GM19452 (cell line): ENCODE measurements around the gene DCBLD2.
"Not testable (repeated sequence)": the region's sequence is repeated elsewhere in the genome, so short reads cannot be mapped to it uniquely, and the experiment has no call there.

Experiments
- ATAC-seq: cut with Tn5 transposase; IDR thresholded peaks from one replicate; pipeline ENCODE4 v1.9.1; 2021; ENCODE audit not compliant: unreplicated experiment

The DCBLD2 gene

DNA sequence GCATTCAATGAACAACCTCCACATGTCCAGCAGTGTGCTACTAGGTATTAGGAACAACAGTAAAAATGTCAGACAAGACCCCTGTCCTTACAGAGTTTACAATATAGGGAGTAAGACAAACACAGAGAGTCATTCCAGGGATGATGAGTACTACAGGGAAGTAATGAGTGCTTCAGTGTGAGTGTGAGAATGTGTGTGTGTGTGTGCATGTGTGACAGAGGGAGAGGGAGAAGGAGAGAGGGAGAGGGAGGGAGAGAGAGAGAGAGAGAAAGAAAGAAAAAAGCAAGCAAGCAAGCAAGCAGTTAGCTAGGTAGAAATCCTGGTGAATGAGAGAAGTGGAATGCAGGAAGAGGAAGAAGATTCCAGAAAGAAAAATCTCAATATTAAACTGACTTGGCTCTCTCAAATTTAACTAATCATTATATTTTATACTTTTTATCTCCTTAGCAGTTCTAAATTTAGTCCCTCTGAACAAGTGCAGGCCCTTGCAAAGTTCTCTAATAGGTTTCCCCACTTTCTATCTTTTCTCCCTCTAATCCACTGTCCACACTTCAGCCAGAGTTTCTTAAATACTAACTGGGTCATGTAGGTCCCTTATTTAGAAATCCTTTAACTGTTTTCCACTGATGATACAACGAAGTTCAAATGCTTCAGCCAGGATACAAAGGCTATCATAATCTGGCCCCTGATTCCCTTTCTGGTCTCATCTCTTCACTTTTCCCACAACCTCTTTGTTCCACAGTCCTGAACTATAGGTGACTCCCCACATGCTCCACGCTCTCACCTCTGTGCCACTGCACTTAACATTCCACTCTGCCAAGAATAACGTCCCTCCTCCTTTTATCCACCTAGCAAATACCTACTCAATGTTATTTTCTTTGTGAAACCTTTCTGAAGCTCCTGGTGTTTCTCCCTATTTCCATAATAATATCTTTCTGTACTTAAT, 10.3 kb downstream of the DCBLD2 start:
- no peak for ATAC-seq

DNA sequence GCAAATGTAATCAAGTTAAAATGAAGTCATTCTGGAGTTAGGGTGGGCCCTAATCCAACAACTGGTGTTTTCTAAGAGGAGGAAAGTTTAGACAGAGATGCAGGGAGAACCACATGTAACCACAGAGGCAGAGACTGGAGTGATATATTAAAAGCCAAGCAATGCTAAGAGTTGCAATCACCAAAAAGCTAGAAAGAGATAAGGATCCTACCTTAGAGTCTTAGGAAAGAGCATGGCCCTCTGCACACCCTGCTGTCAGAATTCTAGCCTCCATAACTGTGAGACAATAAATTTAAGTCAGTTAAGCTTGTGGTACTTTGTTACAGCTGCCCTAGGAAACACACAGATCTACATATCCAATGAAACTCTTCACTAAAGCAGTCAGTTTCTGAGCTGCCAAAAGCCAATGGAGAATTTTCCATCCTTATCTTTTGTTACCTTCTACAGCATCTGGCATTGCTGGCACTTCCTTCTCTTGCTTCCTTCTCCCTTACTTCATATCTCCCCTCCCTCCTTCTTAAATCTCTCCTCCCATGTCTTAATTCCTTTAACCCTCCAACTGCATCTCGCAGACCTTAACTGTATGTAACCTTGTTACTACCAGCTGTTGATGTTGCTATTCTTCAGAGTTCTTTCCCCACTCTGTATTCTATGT, 11.2 kb downstream of the DCBLD2 start:
- ATAC-seq = no peak

DNA sequence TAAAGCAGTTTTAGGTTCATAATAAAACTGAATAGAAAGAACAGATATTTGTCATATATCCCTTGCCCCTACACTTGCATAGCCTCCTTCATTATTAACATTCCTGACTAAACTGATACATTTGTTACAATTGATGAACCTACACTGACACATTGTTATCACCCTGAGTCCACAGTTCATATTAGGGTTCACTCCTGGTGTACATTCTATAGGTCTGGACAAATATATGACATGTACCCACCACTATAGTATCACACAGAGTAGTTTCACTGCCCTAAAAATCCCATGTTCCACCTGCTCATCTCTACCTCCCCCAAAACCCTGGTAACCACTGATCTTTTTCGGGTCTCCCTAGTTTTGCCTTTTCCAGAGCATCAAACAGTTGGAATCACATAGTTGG, 13.8 kb downstream of the DCBLD2 start:
- no peak for ATAC-seq

DNA sequence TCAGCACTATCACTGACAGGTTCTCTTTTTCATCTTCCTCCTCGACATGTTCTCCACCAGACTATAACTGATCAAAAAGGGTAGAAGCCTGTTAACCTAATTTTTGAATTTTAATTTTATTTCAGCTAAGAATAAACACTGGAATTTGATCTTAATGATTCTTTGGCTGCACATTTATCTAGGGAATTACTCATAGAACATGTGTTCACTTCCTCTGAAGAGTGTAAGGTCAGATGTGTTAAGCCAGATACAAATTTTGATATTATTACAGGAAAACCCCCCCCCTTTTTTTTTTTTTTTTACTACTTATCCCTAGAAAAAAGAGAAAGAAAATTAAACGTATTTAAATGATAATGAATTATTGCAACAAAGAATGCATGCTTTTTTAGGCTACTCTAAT, 15.0 kb downstream of the DCBLD2 start:
- no peak for ATAC-seq

DNA sequence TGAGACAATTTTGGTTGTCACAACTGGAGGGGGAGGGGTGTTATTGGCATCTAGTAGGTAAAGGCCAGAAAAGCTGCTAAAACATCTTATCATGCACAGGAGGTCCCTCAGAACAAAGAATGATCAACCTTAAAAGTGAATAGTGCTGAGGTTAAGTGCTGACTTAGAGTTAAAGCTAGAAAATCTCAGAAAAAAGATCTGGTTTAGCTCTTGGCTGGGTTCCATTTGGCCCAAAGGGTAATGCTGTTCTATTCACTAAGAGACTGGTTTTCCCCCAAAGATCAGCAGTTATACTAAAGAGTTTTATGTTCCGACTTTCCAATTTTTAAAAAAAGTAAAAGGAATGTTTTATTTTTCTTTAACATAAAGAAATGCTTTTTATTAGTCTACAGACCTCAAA, 15.6 kb downstream of the DCBLD2 start:
- ATAC-seq = no peak

DNA sequence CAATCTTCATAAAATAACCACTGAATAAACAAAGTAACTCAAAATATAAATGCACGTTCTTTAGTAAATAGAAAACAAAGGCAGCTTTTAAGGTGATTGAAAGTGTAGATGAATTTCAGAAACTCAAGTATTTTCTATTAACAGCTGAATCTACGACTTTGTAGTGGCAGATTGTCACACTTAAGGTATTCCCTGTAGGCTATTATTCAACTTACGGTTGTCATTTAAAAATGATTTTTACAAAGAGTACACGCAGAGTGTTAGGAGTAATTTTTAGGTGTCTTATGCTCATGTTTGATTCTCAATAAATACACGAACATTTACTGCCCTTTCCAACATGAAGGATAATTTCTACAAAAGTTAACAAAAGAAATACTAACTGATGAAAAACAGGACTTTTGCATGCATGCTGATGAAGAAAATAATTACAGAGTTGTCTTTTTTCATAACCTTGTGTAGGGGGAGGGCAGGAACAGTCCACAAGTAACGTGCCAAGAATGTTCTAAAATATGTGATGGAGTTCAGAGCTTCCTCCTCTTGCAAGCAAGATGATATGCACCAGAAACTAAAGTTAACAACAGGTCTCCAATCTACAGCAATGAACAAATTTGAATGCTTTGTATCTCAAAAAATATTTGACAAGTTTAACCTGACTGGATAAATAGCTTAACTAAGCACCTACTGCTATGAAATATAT, 16.7 kb downstream of the DCBLD2 start:
- ATAC-seq = no peak

DNA sequence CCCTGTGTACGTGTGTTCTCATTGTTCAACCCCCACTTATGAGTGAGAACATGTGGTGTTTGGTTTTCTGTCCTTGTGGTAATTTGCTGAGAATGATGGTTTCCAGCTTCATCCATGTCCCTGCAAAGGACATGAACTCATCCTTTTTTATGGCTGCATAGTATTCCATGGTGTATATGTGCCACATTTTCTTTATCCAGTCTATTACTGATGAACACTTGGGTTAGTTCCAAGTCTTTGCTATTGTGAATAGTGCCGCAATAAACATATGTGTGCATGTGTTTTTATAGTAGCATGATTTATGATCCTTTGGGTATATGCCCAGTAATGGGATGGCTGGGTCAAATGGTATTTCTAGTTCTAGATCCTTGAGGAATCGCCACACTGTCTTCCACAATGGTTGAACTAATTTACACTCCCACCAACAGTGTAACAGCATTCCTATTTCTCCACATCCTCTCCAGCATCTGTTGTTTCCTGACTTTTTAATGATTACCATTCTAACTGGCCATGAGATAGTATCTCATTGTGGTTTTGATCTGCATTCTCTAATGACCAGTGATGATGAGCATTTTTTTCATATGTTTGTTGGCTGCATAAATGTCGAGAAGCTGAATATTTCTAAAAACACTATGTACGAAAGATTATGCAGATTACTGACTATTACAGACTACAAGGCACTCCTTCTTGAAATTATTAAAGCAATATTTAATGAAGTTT, 18.7 kb downstream of the DCBLD2 start:
- not testable (repeated sequence) for ATAC-seq

DNA sequence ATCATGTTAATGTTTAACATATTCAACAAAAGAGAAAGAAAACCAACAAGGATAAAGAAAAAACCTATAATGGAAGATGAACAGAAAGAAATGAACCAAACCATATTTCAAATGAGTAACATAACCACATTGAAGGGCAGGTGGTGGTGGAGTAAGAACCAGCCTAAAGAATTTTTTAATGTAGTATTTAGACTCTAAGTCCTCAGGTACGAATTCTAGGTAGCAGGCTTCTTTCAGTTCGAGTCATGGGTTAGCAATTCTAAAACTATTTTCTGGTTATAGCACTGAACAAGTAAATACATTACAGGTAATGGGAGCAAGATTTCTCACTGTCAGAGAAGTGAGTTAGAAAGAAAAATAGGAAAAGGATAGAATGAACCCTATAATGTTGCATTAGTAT, 24.4 kb downstream of the DCBLD2 start:
- no peak for ATAC-seq

DNA sequence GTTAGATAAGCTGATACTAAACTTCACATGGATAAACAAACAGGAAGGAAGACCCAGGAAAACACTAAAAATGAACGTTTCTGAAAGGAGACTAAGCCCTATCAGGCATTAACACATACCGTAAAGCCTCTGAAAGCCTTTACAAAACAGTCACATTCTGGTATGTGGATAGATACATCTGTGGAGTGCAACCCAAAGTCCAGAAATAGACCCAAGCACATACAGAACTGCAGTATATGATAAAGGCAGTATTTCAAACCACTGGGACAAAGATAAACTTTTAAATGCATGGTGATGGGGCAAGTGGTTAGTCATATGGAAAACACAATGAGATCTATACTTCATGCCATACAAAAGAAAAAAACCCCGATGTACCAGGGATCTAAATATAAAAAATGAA, 26.0 kb downstream of the DCBLD2 start:
- ATAC-seq = no peak

DNA sequence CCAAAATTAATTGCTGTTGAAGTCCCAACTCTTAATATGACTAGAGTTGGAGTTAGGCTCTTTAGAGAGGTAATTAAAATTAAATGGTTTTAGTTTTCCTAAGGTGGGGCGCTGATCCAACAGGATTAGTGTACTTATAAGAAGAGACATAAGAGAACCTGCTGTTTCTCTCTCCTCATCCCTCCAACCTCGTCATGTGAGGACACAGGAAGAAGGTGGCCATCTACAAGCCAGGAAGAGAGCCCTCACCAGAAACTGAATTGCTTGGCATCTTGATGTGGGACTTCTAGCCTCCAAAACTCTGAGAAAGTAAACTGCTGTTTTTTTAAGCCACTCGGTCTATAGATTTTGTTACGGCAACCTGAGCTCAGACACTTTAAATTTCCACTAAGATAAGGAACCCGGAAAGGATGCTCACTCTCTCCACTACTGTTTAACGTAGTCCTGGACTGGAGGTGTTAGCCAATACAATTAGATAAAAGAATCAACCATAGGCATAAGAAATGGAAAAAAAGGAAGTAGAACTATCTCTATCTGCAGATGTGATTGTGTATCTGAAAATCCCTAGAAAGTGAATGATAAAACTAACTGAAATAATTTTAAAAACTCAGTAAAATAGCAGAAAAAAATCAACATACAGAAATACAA, 26.8 kb downstream of the DCBLD2 start:
- no peak for ATAC-seq

DNA sequence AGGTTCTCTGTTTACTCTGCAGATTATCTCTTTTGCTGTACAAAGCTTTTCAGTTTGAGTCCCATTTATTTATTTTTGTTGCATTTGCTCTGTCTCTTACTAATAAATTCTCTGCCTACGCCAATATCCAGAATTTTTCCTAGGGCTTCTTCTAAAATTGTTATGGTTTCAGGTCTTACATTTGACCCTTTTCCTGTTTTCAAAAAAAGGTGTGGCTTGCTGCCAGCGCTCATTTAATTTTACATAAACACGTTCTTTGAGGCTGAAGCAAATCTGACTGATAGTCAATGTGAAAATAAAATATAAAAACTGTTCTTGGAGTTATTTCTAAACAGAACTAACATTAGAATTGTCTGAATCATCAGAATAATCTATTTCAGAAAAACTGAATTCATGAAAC, 32.1 kb downstream of the DCBLD2 start:
- no peak for ATAC-seq

DNA sequence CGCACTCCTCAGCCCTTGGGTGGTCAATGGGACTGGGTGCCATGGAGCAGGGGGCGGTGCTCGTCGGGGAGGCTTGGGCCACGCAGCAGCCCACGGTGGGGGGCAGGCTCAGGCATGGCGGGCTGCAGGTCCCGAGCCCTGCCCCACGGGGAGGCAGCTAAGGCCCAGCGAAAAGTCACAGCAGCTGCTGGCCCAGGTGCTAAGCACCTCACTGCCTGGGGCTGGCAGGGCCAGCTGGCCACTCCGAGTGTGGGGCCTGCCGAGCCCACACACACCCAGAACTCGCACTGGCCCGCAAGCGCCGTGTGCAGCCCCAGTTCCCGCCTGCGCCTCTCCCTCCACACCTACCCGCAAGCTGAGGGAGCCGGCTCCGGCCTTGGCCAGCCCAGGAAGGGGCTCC, 43.5 kb downstream of the DCBLD2 start:
- not testable (repeated sequence) for ATAC-seq

DNA sequence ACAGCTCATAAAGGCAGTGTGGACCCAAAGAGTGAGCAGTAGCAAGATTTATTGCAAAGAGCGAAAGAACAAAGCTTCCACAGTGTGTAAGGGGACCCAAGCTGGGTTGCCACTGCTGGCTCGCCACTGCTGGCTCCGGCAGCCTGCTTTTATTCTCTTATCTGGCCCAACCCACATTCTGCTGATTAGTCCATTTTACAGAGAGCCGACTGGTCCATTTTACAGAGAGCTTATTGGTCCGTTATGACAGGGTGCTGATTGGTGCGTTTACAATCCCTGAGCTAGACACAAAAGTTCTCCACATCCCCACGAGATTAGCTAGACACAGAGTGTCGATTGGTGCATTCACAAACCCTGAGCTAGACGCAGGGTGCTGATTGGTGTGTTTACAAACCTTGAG, 44.2 kb downstream of the DCBLD2 start:
- not testable (repeated sequence) for ATAC-seq

DNA sequence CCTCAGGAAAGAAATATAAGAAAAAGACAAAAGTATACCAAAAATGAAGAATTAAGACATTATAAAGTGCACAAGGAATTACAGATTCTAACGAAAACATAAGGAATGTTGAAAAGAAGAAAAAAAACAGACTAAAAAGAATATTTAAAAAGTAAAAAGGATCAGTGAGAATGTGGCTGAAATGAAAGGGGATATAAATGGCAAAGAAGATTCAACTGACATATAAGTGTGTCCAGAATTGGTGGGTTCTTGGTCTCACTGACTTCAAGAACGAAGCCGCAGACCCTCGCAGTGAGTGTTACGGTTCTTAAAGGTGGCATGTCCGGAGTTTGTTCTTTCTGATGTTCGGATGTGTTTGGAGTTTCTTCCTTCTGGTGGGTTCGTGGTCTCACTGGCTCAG, 44.8 kb downstream of the DCBLD2 start:
- no peak for ATAC-seq

DNA sequence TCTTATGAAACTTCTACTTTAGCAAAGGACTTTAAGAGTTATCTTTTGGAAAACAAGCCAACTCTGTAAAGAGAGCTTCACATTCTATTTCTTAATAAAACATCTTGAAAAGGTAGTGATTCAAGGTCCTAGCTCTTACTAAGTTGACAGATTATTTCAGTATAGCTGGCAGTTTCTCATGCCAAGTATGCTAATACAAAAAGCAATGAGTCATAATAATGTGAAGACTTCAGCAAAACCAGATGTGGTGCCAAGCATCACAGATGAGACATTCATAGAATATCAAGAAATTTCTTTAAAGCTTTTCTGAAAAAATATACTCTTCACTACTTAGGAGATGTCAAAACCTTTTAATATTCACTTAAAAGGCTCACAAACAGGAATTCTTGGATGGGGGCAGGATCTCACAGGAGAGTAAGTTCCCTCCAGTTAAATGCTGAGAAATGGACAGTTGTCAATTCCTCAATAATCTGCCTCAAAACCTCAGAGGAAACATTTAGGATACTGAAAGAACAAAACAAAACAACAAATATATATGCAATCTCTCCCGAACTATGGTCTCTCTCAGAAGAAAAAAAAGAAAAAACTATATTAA, 45.6 kb downstream of the DCBLD2 start:
- no peak for ATAC-seq

DNA sequence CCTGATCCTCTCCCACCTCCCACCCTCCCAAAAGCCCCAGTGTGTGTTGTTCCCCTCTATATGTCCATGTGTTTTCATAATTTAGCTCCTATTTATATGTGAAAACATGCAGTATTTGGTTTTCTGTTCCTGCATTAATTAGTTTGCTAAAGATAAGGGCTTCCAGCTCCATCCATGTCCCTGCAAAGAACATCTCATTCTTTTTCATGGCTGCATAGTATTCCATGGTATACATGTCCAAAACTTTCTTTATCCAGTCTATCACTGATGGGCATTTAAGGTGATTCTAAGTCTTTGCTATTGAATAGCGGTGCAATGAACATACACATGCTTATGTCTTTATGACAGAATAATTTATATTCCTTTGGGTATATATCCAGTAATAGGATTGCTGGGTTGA, 53.4 kb downstream of the DCBLD2 start:
- ATAC-seq = no peak

DNA sequence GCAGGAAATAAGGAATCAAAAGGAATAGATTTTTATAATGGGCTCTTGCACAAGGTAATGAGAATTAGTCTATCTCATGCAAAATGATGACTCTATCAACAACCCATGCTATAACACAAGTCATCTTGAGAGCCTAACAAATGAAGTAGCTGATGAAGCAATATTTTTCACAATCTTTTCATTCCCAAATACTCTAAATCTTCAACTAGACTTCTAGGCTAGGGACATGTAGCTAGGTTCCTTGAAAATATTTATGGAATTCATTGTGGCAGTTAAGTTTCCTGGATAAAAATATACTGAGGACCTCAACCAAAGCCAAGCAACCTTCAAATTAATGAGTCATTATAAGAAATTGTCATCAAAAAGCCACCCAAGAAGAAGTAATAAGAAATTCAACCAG, 55.4 kb downstream of the DCBLD2 start:
- ATAC-seq = no peak

DNA sequence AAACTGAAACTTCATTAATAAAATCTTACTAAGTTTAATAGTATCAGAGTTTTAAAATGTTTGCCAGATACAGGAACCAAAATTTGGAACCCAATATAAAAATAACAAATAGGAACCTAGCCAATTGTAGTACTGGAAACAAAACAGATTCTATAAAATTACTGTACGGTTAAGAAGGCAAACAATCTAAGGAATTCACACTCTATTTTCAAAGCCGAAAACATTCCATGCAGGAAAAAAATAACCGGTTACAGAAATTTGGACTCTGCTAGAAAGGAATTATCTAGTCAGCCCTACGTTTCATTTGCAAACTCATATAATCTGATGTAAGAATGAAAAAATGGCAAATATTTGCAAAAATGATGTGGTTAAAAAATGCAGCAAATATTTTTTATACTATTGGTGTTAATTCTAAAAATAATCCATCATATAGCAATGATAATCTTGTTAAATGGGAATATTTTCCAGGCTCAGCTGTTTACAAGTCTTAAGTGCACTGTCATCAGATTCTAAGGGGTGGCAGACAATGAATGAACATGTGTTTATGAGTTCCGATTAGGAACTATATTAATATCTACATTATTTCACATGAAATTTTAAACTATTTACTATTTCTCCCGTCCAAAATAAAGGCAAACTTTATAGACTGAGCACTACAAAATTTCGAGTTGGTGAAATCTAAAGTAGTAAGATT, 58.1 kb downstream of the DCBLD2 start:
- ATAC-seq = no peak

DNA sequence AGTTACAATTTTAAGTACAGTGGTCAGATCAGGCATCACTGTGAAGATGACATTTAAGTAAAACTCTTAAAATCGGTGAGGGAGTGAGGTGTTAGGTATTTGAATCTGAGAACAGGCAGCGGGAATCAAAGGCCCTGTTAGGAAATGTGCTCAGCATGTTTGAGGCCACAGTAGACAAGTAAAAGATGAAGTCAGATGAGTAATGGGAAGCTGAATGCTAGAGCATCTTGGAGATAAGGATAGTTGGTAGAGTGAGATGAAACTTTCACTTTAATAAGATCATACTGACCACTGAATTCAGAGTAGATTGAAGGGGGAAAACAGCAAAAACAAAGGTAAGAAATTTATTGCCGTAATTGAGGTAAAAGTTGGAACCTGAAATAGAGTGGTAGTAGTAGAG, 61.6 kb downstream of the DCBLD2 start:
- ATAC-seq = no peak

DNA sequence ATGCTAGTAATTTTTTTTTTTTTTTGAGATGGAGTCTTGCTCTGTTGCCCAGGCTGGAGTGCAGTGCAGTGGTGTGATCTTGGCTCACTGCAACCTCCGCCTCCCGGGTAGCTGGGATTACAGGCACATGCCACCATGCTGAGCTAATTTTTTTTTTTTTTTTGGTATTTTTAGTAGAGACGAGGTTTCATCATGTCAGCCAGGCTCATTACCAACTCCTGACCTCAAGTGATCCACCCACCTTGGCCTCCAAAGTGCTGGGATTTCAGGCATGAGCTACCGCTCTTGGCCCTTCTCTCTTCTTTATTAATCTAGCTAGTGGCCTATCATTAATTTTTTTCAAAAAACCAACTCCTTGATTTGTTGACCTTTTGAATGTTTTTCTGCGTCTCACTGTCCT, 70.4 kb downstream of the DCBLD2 start:
- ATAC-seq = not testable (repeated sequence)
